Measurements from ENCODE around the gene EFCAB5.

GRCh38 chr17:30132615-30133014, 191.2 kb downstream of the EFCAB5 start:
- TF ChIP-seq POLR2A (IDR thresholded peaks at IDR 0.05; ENCODE audit: extremely low read depth, insufficient read length) (no peak), CTCF (IDR thresholded peaks at IDR 0.05; ENCODE audit: low read depth, low read length) (no peak), MAX (IDR thresholded peaks at IDR 0.05; ENCODE audit: low read depth, low read length) (no peak)

All from NB4 (cell line).